H9 (cell line): Measurements from ENCODE around the gene SDR42E2. TPM values are rescaled to one million over a fixed set of nuclear protein-coding genes. Genes with fewer than 3 reads are reported as not detected.

ENCODE experiments used
- DNase-seq: peaks from one replicate; pipeline ENCODE4 v3.0.0-alpha.2; 2017
- H2AFZ ChIP-seq: one replicate; pipeline ENCODE4 v1.6.1; 2013; ENCODE audit warnings: mild to moderate bottlenecking, low read length, control low read depth, moderate library complexity
- H2AK5ac ChIP-seq: 2 replicates; pipeline ENCODE4 v1.6.1; 2013; ENCODE audit warnings: low read length, control low read depth, mixed read lengths; ENCODE audit not compliant: insufficient read length
- H2BK120ac ChIP-seq: one replicate; pipeline ENCODE4 v1.6.1; 2013; ENCODE audit warnings: low read depth, mild to moderate bottlenecking, low read length, control low read depth, inconsistent platforms; ENCODE audit not compliant: poor library complexity, severe bottlenecking
- H2BK12ac ChIP-seq: 2 replicates; pipeline ENCODE4 v1.6.1; 2013; ENCODE audit warnings: low read length, control low read depth, mixed read lengths, low read depth; ENCODE audit not compliant: insufficient read length
- H2BK15ac ChIP-seq: 2 replicates; pipeline ENCODE4 v1.6.1; 2013; ENCODE audit warnings: low read depth, low read length, control low read depth
- H2BK20ac ChIP-seq: one replicate; pipeline ENCODE4 v1.6.1; 2013; ENCODE audit warnings: low read depth, mild to moderate bottlenecking, low read length, control low read depth, inconsistent platforms; ENCODE audit not compliant: poor library complexity, severe bottlenecking
- H2BK5ac ChIP-seq: 2 replicates; pipeline ENCODE4 v1.6.1; 2013; ENCODE audit warnings: low read length, control low read depth, mixed read lengths; ENCODE audit not compliant: insufficient read length
- H3K14ac ChIP-seq: 2 replicates; pipeline ENCODE4 v1.6.1; 2013; ENCODE audit warnings: low read length, control low read depth; ENCODE audit not compliant: insufficient read depth
- H3K18ac ChIP-seq: 2 replicates; pipeline ENCODE4 v1.6.1; 2013; ENCODE audit warnings: low read depth, mild to moderate bottlenecking, mixed read lengths, low read length, control low read depth; ENCODE audit not compliant: insufficient read length
- H3K23ac ChIP-seq: 2 replicates; pipeline ENCODE4 v1.6.1; 2013; ENCODE audit warnings: low read length, control low read depth, mixed read lengths, low read depth; ENCODE audit not compliant: insufficient read length
- H3K23me2 ChIP-seq: 2 replicates; pipeline ENCODE4 v1.6.1; 2013; ENCODE audit warnings: low read depth, mild to moderate bottlenecking, mixed read lengths, low read length, control low read depth; ENCODE audit not compliant: insufficient read length, poor library complexity, severe bottlenecking
- H3K27ac ChIP-seq: 2 replicates; pipeline ENCODE4 v1.5.1; 2013; ENCODE audit warnings: low read length, control low read depth, mixed read lengths, low read depth; ENCODE audit not compliant: insufficient read length
- H3K27me3 ChIP-seq: 2 replicates; pipeline ENCODE4 v1.6.1; 2013; ENCODE audit warnings: low read length, control low read depth, inconsistent platforms; ENCODE audit not compliant: insufficient read depth
- H3K4ac ChIP-seq: 2 replicates; pipeline ENCODE4 v1.6.1; 2013; ENCODE audit warnings: low read depth, mild to moderate bottlenecking, control low read depth, inconsistent platforms, low read length, moderate library complexity
- H3K4me1 ChIP-seq: 2 replicates; pipeline ENCODE4 v1.6.1; 2013; ENCODE audit warnings: low read length, control low read depth, inconsistent platforms; ENCODE audit not compliant: insufficient read depth
- H3K4me2 ChIP-seq: 2 replicates; pipeline ENCODE4 v1.6.1; 2013; ENCODE audit warnings: low read length, control low read depth, mixed read lengths; ENCODE audit not compliant: insufficient read length, insufficient read depth
- H3K56ac ChIP-seq: 2 replicates; pipeline ENCODE4 v1.6.1; 2013; ENCODE audit warnings: low read depth, mild to moderate bottlenecking, mixed read lengths, low read length, control low read depth; ENCODE audit not compliant: insufficient read length
- H3K79me1 ChIP-seq: 2 replicates; pipeline ENCODE4 v1.6.1; 2013; ENCODE audit warnings: low read depth, mild to moderate bottlenecking, moderate library complexity, low read length, control low read depth, inconsistent platforms; ENCODE audit not compliant: insufficient read depth, poor library complexity, severe bottlenecking
- H3K79me2 ChIP-seq: 2 replicates; pipeline ENCODE4 v1.6.1; 2013; ENCODE audit warnings: low read length, control low read depth, inconsistent platforms; ENCODE audit not compliant: insufficient read depth
- H3K9ac ChIP-seq: 2 replicates; pipeline ENCODE4 v1.6.1; 2013; ENCODE audit warnings: low read length, control low read depth, mixed read lengths; ENCODE audit not compliant: insufficient read length; ENCODE audit errors: extremely low read depth
- H3K9me3 ChIP-seq: one replicate; pipeline ENCODE4 v1.6.1; 2013; ENCODE audit warnings: low read depth, low read length, inconsistent platforms; ENCODE audit not compliant: control insufficient read depth
- H3T11ph ChIP-seq: one replicate; pipeline ENCODE4 v1.6.1; 2013; ENCODE audit warnings: mild to moderate bottlenecking, low read length, control low read depth, inconsistent platforms
- H4K20me1 ChIP-seq: one replicate; pipeline ENCODE4 v1.6.1; 2013; ENCODE audit not compliant: control insufficient read depth, insufficient read length, insufficient read depth
- H4K5ac ChIP-seq: 2 replicates; pipeline ENCODE4 v1.6.1; 2013; ENCODE audit warnings: low read depth, mild to moderate bottlenecking, mixed read lengths, low read length, control low read depth; ENCODE audit not compliant: insufficient read length
- H4K8ac ChIP-seq: replicated peaks from 2 replicates; pipeline ENCODE4 v1.6.1; 2013; ENCODE audit warnings: low read length, control low read depth, mixed read lengths, low read depth; ENCODE audit not compliant: insufficient read length
- H4K91ac ChIP-seq: 2 replicates; pipeline ENCODE4 v1.6.1; 2013; ENCODE audit warnings: low read depth, mild to moderate bottlenecking, moderate library complexity, mixed read lengths, low read length, control low read depth; ENCODE audit not compliant: insufficient read length
- H3K27ac Mint-ChIP-seq, 3 experiments: 2 replicates in 2 of 3; 3 replicates in 1 of 3; pipeline ENCODE4 v1.8.0; 2020 to 2021; ENCODE audit warnings: mixed read lengths in 3 of 3, mild to moderate bottlenecking in 1 of 3, moderate library complexity in 1 of 3
- H3K27me3 Mint-ChIP-seq: 2 replicates; pipeline ENCODE4 v1.8.0; 2021; ENCODE audit warnings: low read depth, mild to moderate bottlenecking, moderate library complexity, mixed read lengths
- H3K36me3 Mint-ChIP-seq, 3 experiments: 2 replicates in 2 of 3; 3 replicates in 1 of 3; pipeline ENCODE4 v1.8.0; 2020 to 2021; ENCODE audit warnings: low read depth in 3 of 3, mixed read lengths in 3 of 3; ENCODE audit not compliant: insufficient read depth in 1 of 3
- H3K4me1 Mint-ChIP-seq, 2 experiments: 2 replicates each; pipeline ENCODE4 v1.8.0; 2020; ENCODE audit warnings: mixed read lengths in 2 of 2
- H3K4me3 Mint-ChIP-seq, 2 experiments: 2 replicates in 1 of 2; 3 replicates in 1 of 2; pipeline ENCODE4 v1.8.0; 2020 to 2021; ENCODE audit warnings: mild to moderate bottlenecking in 2 of 2, mixed read lengths in 2 of 2, moderate library complexity in 1 of 2
- H3K9me3 Mint-ChIP-seq, 2 experiments: 2 replicates in 1 of 2; 3 replicates in 1 of 2; pipeline ENCODE4 v1.8.0; 2020; ENCODE audit warnings: mild to moderate bottlenecking in 2 of 2, mixed read lengths in 2 of 2, moderate library complexity in 1 of 2
- WGBS: extraction: QIAGEN DNeasy Blood & Tissue Kit; methylation state at CpG from one replicate; pipeline ENCODE4 v1.1.7; 2013; ENCODE audit warnings: missing lambda C conversion rate, low lambda C conversion rate, mixed read lengths; ENCODE audit not compliant: insufficient read length; ENCODE audit errors: extremely low coverage; 5-methylcytosine and 5-hydroxymethylcytosine counted together
- total RNA-seq: library from RNA; stranded (reverse); gene quantifications from 2 replicates; pipeline ENCODE4 v1.2.1, GENCODE V29; 2021
- TF ChIP-seq, protein P1 (sequence below): fragments of 200-600 bp; sonication (generic); conservative IDR thresholded peaks from 3 replicates; pipeline ENCODE4 v1.8.0; 2021; ENCODE audit warnings: antibody characterized with exemption, mild to moderate bottlenecking

Gene SDR42E2
- total RNA-seq, 1 experiment from 2014 or later = 0.09 TPM

DNA sequence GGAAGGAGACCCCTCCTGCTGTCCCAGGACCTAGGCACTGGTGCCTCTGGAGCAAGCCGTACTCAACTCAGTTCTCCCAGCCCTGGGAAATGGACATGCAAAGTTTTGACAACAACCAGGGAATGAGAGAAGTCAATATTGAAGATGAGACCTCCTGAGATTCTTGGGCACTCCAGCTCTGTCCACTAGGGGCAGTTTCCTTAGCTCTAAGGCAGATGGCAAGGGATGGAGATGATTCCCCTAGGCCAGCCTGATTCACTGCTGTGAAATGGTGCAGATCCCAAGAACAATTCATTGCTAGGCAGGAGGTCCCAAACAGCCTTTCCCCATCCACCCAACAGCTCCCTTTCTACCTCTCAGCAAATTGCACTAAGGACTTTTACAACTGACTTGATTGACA, 20.5 kb upstream of the SDR42E2 start:
- Mint-ChIP-seq H3K4me1 (peaks cover 0 to 9% of the 10 kb centered on the region in 2 experiments; a peak in 3 of 4 replicates), H3K9me3 (no peaks in the 10 kb centered on the region), H3K36me3 (no peaks in the 10 kb centered on the region), H3K4me3 (no peak overlapping the region), H3K27me3 (no peaks in the 10 kb centered on the region; the same call in 1 of the 2 replicates), H3K27ac (no peak overlapping the region)
- Histone ChIP-seq H3K56ac (no peak overlapping the region), H3K79me2 (no peaks in the 10 kb centered on the region), H3K14ac (no peak overlapping the region), H2BK15ac (no peak overlapping the region), H3K9ac (no peak overlapping the region), H3T11ph (no peak overlapping the region), H3K18ac (no peak overlapping the region), H2BK5ac (no peak overlapping the region), H3K9me3 (no peaks in the 10 kb centered on the region), H4K5ac (no peak overlapping the region), H2AFZ (no peak overlapping the region), H4K91ac (no peak overlapping the region), H3K27ac (no peak overlapping the region), H2BK20ac (no peak overlapping the region), H4K20me1 (no peaks in the 10 kb centered on the region), H3K23ac (no peak overlapping the region), H3K79me1 (no peaks in the 10 kb centered on the region), H3K4me2 (no peak overlapping the region), H3K23me2 (no peaks in the 10 kb centered on the region), H4K8ac (no peak overlapping the region), H2BK12ac (no peak overlapping the region), H2AK5ac (no peak overlapping the region), H2BK120ac (no peak overlapping the region), H3K4ac (no peak overlapping the region), H3K27me3 (no peaks in the 10 kb centered on the region), H3K4me1 (no peaks in the 10 kb centered on the region)
- TF ChIP-seq, protein P1, sequence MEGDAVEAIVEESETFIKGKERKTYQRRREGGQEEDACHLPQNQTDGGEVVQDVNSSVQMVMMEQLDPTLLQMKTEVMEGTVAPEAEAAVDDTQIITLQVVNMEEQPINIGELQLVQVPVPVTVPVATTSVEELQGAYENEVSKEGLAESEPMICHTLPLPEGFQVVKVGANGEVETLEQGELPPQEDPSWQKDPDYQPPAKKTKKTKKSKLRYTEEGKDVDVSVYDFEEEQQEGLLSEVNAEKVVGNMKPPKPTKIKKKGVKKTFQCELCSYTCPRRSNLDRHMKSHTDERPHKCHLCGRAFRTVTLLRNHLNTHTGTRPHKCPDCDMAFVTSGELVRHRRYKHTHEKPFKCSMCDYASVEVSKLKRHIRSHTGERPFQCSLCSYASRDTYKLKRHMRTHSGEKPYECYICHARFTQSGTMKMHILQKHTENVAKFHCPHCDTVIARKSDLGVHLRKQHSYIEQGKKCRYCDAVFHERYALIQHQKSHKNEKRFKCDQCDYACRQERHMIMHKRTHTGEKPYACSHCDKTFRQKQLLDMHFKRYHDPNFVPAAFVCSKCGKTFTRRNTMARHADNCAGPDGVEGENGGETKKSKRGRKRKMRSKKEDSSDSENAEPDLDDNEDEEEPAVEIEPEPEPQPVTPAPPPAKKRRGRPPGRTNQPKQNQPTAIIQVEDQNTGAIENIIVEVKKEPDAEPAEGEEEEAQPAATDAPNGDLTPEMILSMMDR = peak; percentile 78
- no CpG with 5 or more reads among the region's 1 CpG for WGBS
- DNase-seq = peak; percentile 61
